IPS-11a (cell line): ENCODE measurements around the gene EIF4E1B.

Experiments
- H3K4me3 ChIP-seq: one replicate; pipeline ENCODE4 v1.5.1; 2013; ENCODE audit warnings: low read depth, low read length, control low read depth

The EIF4E1B gene

DNA sequence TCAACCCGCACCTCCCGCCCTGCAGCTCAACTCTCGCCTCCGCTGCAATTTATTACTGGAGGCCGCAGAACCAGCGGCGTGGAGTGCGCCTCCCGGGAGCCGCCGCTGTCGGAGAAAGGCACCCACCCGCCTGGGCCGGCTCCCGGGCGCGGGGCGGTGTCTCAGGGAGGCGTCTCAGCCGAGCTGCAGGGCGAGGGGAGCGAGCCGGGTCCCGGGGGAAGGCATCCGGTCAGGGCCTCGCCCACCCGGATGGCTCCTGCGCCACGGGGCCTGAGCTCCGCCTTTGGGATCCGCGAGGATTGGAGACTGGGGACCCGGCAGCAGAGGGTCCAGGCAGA lies 49.7 kb downstream of the EIF4E1B start:
- H3K4me3 ChIP-seq: no peak overlapping the region

DNA sequence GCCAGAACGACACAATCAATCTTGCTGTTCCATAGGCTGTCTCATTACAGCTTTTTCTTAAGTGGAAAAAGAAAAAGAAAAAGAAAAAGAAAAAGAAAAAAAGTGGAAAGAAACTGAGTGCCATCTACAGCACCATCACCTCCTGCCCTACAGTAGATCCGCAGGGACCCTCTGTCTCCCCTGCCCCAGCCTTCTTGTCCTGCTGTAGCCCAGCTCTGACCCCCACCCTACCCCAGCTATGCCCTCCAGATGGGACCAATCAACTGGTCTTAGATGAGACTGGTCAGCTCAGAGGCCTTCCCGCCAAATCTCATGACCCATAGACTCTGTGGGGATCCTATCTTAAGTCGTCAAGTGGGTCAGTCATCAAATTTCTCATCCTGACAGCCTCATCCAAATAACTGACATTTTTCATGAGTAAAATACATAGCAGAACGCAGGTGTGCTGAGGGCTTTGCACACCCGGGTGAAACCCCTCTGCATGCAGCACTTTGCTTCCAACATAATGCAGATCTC lies 51.6 kb downstream of the EIF4E1B start:
- no peak overlapping the region for H3K4me3 ChIP-seq

DNA sequence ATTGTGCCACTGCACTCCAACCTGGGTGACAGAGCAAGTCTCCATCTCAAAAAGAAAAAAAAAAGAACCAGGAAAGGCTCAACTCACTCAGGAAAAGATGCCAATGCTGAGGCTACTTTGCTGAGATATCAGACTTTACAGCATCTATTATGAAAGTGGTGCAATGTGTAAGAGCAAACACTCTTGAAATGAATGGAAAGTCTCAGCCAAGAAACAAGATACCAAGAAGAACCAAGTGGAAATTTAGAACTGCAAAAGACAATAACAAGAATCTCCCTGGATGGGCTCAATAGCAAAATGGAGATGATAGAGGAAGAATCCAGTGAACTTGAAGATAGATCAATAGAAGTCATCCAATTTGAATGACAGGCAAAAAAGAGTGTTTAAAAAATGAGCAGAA lies 54.5 kb downstream of the EIF4E1B start:
- no peak overlapping the region for H3K4me3 ChIP-seq

DNA sequence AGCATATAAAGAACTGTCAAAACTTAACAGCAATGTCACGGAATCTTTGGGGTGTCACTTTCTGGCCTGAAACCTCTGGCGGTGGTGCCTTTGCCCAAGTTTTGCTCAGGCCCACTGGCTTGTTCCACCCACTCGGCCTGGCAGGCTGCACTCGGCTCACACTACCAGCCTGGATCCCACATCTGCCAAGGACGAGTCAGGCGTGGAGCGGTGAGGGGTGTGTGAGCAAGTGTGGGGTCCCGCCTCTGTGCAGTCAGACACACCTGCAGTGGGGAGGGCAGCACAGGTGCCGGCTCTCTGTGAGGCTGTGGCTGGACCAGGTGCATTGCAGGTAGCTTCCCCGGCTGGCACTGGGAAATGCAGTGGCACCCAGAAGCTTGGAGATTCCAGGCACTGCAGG lies 56.8 kb downstream of the EIF4E1B start:
- no peak overlapping the region for H3K4me3 ChIP-seq

DNA sequence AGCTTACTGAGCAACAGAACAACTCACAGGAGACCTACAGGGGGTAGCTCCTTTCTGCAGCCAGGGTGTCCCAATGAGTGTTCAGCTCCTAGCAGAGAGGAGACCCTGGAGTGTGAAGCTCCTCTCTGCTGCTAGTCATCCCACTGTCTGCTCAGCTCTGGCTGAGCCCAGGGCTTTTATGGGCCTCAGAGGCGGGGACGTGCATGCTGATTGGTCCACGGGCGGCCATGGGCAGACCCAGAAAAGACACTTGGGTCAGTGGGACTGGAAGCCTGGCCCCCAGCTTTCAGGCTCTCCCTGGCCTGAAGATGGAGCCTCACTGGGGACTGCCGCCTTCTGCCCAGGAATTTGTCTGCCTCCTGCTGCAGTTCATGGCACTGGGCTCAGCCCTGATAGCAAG lies 57.4 kb downstream of the EIF4E1B start:
- H3K4me3 ChIP-seq: no peak overlapping the region

DNA sequence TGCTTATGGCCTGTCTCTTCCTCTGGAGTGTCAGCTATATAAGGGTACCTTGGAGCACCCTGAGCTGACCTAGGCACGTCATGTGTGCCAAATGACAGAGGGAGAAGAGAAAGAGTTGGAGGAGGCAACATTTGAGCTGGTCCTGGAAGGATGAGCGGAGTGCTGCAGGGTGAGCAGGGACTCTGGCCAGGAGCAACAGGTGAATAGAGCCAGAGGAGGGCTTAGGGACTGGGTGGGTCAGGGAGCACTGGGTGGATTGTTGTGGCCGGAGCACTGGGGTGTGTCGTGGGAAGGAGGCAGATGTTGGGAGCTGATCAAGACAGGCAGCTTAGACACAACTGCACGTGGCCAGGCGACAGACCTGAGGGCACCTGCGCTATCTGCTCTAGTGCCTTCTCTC lies 60.4 kb downstream of the EIF4E1B start:
- no peak overlapping the region for H3K4me3 ChIP-seq

DNA sequence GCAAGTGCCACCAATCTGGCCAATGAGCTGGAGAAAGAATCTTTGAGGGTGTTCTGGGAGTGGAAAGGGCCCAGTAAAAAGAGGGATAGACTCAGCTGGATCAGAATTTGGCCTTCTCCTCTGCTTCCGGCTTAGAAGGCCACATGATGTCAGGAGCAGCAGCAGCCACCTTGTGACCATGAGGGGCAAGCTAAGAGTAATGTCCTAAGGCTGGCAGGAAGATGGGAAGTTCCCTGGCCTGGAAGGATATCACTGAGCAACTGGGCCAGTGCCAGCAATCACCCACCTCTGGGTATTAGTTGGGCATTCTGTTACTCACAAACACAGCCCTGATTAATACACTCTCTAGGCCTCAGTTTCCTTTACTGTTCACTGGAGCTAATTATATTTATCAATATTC lies 61.0 kb downstream of the EIF4E1B start:
- no peak overlapping the region for H3K4me3 ChIP-seq

DNA sequence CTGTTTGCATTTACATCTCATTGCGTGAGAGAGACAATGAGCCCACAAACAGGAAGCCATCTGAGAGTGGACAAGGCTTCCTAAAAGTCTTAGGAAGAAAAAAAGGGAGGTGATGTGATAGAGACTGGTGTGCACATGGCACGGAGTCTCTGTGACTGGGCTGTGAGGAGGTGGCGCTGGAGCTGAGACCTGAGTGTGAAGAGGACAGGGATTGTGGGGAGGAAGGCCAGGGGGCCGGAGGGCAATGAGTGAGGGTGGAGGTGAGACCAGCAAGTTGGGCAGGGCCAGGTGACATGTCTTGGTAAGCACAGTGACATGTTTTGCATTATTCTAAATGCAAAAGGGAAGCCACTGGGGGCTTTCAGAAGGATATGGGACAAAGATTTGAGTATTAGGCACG lies 61.9 kb downstream of the EIF4E1B start:
- no peak overlapping the region for H3K4me3 ChIP-seq

DNA sequence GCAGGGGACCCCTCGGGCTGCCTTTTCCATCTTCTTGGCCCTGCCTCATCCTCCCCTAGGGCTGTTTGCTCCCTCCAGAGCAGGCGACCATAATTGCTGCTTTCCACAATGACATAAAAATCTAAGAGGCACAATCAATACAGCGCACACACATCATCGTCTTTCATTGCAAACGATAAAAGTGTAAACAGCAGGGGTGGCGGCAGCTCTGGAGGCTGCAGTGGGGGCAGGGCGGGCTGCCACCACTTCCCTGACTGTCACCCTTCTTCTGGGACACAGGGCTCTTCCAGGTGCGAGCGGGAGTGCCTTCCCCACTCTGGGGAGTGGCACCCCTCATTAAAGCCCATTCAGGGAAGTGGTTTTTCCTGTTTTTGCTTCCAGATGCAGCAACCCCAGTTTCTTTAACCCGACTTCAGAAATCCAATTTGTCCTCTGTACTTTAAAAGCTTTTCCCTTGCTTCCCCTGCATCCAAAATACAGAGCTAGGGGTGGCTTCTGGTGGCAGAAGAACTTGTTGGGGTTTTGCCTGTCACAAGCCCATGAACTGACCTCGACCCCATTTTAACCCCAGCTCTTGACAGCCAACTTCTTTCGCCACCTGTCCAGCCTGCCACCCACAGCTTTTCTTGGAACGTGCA lies 62.5 kb downstream of the EIF4E1B start:
- no peak overlapping the region for H3K4me3 ChIP-seq

DNA sequence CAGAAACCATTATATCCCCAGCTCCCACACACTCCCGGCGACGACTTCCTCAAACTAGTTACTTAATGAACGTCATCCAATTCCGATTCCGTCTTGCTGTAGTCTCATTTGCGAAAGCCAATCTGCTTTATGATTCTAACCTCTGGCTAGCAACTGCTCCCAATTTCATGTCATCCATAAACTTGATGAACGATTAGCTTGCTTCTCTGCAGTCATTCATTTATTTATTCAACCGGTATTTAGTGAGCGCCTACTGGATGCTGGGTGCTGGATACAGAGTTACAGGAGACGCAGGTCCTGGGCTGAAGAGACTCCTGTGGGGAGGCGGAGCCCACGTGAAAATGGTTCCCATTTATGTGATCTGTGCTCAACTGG lies 63.0 kb downstream of the EIF4E1B start:
- H3K4me3 ChIP-seq: no peak overlapping the region

DNA sequence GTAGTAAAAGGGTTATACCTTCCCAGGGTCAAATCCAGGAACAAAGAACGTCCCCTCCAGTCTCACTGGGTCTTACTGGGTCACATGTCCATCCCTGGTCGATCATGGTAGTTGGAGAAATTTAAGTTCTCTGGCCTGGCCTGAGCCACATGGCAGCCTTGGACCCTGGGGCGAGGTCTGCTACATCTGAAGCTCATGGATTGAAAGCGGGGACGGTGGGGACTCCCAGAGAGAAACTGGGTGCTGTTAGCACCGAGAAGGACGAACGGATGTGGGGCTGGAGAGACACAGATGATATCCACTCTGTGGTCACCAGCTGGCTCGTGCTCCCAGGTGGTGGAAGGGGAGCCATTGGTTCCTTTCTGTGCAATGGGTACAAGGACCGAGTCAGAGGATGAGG lies 63.7 kb downstream of the EIF4E1B start:
- H3K4me3 ChIP-seq: no peak overlapping the region

DNA sequence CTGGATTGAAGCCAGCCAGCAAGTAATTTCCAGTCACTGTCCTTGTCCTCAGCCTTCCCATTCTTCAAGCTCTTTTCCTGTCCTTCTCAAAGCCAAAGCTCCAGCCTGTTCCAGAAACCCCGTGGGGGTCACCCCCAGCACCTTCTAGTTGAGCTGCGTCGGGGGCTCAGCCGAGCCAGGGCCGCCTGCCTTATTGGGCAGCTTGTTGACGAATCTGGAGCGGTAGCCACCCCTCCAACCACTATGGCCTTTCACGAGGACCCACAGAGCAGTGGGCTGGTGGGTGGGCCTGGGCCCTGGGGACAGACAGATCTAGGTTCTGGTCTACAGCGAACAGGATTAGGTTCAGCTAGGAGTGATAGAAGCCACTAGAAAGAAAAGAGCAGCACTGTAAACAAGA lies 64.2 kb downstream of the EIF4E1B start:
- H3K4me3 ChIP-seq: no peak overlapping the region

DNA sequence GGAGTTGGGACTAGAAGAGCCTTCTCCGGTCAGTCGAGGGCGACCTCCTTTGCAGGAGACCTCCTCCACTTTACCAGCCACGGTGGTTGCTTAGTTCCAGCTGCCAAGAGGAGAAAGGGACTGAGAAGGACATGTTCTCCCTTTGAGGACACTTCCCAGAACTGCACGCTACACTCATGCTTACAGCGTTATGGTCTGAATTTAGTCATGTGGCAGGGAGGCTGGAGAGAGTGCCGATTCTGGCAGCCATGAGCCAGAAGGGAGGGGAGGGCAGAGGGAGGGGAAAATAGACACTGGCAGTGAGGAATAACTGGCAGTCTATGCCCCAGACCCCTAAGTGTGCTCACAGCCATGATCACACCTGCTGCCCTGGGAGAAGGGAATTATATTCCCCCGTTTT lies 64.6 kb downstream of the EIF4E1B start:
- H3K4me3 ChIP-seq: no peak overlapping the region
